ENCODE results near the gene RPL7A.

DNA sequence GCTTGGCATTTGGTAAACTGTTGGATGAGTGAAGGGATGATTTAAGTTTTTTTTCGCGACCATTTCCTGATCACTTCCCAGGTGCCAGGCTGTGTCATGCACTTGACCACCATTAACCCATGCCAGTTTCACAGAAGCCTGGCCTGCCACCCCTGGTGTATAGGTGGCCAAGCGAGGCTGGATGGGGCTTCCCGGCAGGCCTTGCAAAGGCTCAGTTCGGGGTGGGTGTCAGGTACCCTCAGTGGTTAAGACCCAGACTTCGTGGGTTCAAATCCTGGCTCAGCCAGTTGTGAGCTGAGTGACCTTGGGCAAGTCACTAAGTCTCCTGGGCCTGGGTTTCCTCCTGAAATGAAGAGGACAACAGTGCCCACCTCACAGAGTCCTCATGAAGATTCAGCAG is 2.4 kb upstream of the RPL7A start:
- TF ChIP-seq, protein P1, sequence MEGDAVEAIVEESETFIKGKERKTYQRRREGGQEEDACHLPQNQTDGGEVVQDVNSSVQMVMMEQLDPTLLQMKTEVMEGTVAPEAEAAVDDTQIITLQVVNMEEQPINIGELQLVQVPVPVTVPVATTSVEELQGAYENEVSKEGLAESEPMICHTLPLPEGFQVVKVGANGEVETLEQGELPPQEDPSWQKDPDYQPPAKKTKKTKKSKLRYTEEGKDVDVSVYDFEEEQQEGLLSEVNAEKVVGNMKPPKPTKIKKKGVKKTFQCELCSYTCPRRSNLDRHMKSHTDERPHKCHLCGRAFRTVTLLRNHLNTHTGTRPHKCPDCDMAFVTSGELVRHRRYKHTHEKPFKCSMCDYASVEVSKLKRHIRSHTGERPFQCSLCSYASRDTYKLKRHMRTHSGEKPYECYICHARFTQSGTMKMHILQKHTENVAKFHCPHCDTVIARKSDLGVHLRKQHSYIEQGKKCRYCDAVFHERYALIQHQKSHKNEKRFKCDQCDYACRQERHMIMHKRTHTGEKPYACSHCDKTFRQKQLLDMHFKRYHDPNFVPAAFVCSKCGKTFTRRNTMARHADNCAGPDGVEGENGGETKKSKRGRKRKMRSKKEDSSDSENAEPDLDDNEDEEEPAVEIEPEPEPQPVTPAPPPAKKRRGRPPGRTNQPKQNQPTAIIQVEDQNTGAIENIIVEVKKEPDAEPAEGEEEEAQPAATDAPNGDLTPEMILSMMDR (IDR thresholded peaks at IDR 0.05), result no peak
- TF ChIP-seq POLR2A (IDR thresholded peaks at IDR 0.05), result no peak
